GM12891 (cell line): Measurements from ENCODE around the gene CARF.

Source experiments
- POLR2A ChIP-seq: IDR thresholded peaks from 2 replicates; pipeline ENCODE4 v1.6.1; 2011; ENCODE audit warnings: low read depth, low read length, control low read depth
- POLR2AphosphoS5 ChIP-seq: IDR thresholded peaks from 2 replicates; pipeline ENCODE4 v1.6.1; 2011; ENCODE audit warnings: low read depth, low read length, control low read depth

DNA sequence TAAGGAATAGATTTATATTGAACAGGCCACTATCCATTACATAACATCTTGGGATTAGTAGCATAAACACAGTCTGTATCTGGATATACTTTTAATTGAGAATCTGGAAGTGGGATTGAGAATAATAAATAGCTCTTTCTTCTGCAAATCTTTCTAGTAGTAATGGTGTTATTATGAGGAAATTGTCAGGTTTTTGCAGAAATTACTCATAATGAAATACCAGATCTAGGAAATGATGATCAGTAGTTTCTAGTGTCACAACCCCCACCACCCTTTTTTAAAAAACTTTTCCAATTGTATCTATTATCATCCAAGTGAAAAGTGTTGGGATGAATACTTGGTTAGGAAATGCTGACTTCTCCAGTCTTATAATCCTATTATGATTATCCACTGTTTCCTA is 121.3 kb downstream of the CARF start:
- TF ChIP-seq POLR2A, result no peak
- no peak for TF ChIP-seq POLR2AphosphoS5
